ENCODE data around the gene CACFD1.

Gene CACFD1

GRCh38 chr9:133520121-133520835 is 60.5 kb downstream of the CACFD1 start:
- DNase-seq: no peak
